Caco-2 (cell line): Measurements from ENCODE around the gene RPS6KA2. TPM values are rescaled to one million over a fixed set of nuclear protein-coding genes. Genes with fewer than 3 reads are reported as not detected.

Source experiments
- BruUV-seq: library from RNA; stranded (reverse); fragments of 400-500 nt; replicated peaks from 2 replicates; lab custom pipeline; 2021; lab: Mats Ljungman, UMichigan
- CTCF ChIA-PET: fragments of 300-600 bp; sonication (Branson Sonifier 250); formaldehyde crosslinking; loops from one replicate; lab custom pipeline; 2022; ENCODE audit warnings: antibody characterized with exemption; lab: Charles Lee
- POLR2A ChIA-PET: fragments of 300-600 bp; sonication (Branson Sonifier 250); formaldehyde crosslinking; loops from one replicate; lab custom pipeline; 2022; ENCODE audit warnings: antibody characterized with exemption; lab: Charles Lee
- DNase-seq, 2 experiments: peaks; one replicate each; pipeline versions ENCODE4 v3.0.0 to v3.0.0-alpha.2; 2020 to 2022
- H3K27me3 ChIP-seq: replicated peaks from 2 replicates; pipeline ENCODE4 v1.6.0; 2011; ENCODE audit warnings: low read length; ENCODE audit not compliant: control insufficient read depth, insufficient read depth
- H3K36me3 ChIP-seq: 2 replicates; pipeline ENCODE4 v1.5.1; 2011; ENCODE audit warnings: low read length; ENCODE audit not compliant: control insufficient read depth, insufficient read depth
- H3K4me1 ChIP-seq: fragments of 250-450 bp; sonication (Bioruptor Pico); 2 replicates; pipeline ENCODE4 v1.5.1; 2020; ENCODE audit warnings: mild to moderate bottlenecking
- H3K4me3 ChIP-seq: 2 replicates; pipeline ENCODE4 v1.5.1; 2011; ENCODE audit warnings: low read depth, mild to moderate bottlenecking, control low read depth, low read length
- H3K9me3 ChIP-seq: fragments of 250-450 bp; sonication (Bioruptor Pico); 2 replicates; pipeline ENCODE4 v1.5.1; 2020; ENCODE audit warnings: mild to moderate bottlenecking, moderate library complexity
- H3K27ac Mint-ChIP-seq: one replicate; pipeline ENCODE4 v1.8.0; 2022; ENCODE audit warnings: mixed read lengths; ENCODE audit not compliant: unreplicated experiment
- H3K27me3 Mint-ChIP-seq: one replicate; pipeline ENCODE4 v1.8.0; 2022; ENCODE audit warnings: mixed read lengths; ENCODE audit not compliant: insufficient read depth, unreplicated experiment
- H3K36me3 Mint-ChIP-seq: one replicate; pipeline ENCODE4 v1.8.0; 2022; ENCODE audit warnings: mild to moderate bottlenecking, mixed read lengths; ENCODE audit not compliant: insufficient read depth, unreplicated experiment
- H3K4me1 Mint-ChIP-seq: one replicate; pipeline ENCODE4 v1.8.0; 2022; ENCODE audit warnings: low read depth, mixed read lengths; ENCODE audit not compliant: unreplicated experiment
- H3K4me3 Mint-ChIP-seq: one replicate; pipeline ENCODE4 v1.8.0; 2022; ENCODE audit warnings: mild to moderate bottlenecking, moderate library complexity, mixed read lengths; ENCODE audit not compliant: unreplicated experiment
- H3K9me3 Mint-ChIP-seq: one replicate; pipeline ENCODE4 v1.8.0; 2022; ENCODE audit warnings: mixed read lengths; ENCODE audit not compliant: unreplicated experiment
- intact Hi-C: fragments of 100-400 bp; cut with micrococcal nuclease; formaldehyde crosslinking; loops from one replicate; pipeline ENCODE4 v1.10.0; 2022; ENCODE audit not compliant: unreplicated experiment
- total RNA-seq: library from RNA; stranded (reverse); gene quantifications from 2 replicates; pipeline ENCODE4 v1.2.3, GENCODE V29; 2022
- TF ChIP-seq, protein P1 (sequence below), 2 experiments: fragments of 200-600 bp in 1 of 2; IDR thresholded peaks; 1 replicate in 1 of 2; 2 replicates in 1 of 2; pipeline versions ENCODE4 v1.5.1 to v1.8.0; 2011 to 2022; ENCODE audit warnings: antibody characterized with exemption in 1 of 2, control low read depth in 1 of 2, inconsistent platforms in 1 of 2, low read depth in 1 of 2, low read length in 1 of 2, mild to moderate bottlenecking in 1 of 2, moderate library complexity in 1 of 2; ENCODE audit not compliant: insufficient read depth in 1 of 2, severe bottlenecking in 1 of 2, unreplicated experiment in 1 of 2

RPS6KA2 gene
- total RNA-seq, 1 experiment from 2014 or later, result 5.6 TPM

DNA sequence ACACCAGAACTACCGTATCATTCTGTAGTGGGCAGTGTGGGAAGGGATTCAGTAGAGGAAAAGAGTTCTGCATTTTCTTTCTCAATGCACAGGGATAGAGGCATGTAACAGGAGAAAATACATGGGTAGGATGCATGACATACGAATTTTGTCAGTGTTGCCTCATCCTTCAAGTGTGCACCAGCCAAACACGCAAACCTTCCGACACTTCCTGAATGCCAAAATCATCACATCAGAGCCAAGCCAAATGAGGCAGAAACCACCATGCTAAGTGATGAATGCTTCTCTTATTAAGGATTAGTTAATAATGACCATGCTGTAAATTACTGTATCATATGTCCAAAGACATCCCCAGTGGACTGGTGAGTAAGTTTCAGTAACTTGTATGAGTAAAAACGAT lies 67.8 kb downstream of the RPS6KA2 start:
- BruUV-seq, result no TSS peak
- POLR2A ChIA-PET, result no interaction called here
- Histone ChIP-seq H3K36me3 (no peaks in the 10 kb centered on the region), H3K27me3 (peaks cover 2% of the 10 kb centered on the region; the same call in 1 of the 2 replicates), H3K9me3 (no peaks in the 10 kb centered on the region), H3K4me3 (no peak overlapping the region), H3K4me1 (no peaks in the 10 kb centered on the region)
- no peak for DNase-seq
- Mint-ChIP-seq H3K4me1 (peaks cover 6% of the 10 kb centered on the region), H3K9me3 (no peaks in the 10 kb centered on the region), H3K4me3 (no peak overlapping the region), H3K27ac (no peak overlapping the region), H3K27me3 (peaks cover 28% of the 10 kb centered on the region), H3K36me3 (no peaks in the 10 kb centered on the region)
- intact Hi-C loops, result no loop called here
- TF ChIP-seq, protein P1, sequence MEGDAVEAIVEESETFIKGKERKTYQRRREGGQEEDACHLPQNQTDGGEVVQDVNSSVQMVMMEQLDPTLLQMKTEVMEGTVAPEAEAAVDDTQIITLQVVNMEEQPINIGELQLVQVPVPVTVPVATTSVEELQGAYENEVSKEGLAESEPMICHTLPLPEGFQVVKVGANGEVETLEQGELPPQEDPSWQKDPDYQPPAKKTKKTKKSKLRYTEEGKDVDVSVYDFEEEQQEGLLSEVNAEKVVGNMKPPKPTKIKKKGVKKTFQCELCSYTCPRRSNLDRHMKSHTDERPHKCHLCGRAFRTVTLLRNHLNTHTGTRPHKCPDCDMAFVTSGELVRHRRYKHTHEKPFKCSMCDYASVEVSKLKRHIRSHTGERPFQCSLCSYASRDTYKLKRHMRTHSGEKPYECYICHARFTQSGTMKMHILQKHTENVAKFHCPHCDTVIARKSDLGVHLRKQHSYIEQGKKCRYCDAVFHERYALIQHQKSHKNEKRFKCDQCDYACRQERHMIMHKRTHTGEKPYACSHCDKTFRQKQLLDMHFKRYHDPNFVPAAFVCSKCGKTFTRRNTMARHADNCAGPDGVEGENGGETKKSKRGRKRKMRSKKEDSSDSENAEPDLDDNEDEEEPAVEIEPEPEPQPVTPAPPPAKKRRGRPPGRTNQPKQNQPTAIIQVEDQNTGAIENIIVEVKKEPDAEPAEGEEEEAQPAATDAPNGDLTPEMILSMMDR (IDR thresholded peaks at IDR 0.05; ENCODE audit: insufficient read depth in 1 of 2, low read depth in 1 of 2, low read length in 1 of 2, severe bottlenecking in 1 of 2, unreplicated experiment in 1 of 2), result no peak
- CTCF ChIA-PET, result no interaction called here

DNA sequence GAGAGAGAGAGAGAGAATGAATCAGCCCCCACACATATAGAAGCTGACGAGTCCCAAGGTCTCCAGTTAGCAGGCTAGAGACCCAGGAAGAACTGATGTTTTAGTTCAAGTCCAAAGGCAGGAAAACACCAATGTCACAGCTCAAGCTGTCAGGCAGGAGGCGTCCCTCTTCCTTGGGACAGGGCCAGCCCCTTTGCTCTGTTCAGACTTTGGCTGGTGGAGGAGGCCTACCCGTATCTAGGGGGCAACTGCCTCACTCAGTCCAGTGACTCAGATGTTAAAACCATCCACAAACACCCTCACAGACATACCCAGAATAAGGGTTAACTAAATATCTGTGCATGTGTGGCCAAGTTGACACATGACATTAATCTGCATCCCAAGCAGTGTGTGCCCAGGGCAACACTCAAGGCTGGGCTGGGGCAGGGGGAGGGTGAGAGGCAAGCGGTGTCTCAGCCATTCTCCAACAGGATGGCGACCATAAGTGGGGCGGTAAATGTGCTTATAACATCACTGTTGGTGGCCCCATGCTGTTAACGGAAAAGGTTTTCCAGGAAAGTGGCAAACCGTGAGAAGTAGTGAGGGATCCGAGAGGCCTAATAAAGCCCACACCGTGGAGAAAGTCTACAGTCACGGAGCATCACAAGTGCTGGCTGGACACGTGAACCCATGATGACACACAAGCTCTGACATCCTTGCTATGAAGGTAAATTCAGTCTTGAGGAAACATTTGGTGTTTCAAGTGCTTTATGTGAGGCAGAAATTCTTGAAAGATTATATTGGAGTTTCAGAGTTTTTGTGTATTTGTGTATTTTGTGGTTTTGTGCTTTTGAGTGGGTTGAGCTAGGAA lies 68.7 kb downstream of the RPS6KA2 start:
- H3K4me1 Mint-ChIP-seq, result peaks cover 6% of the 10 kb centered on the region
- no peaks in the 10 kb centered on the region for H3K9me3 ChIP-seq
- no peaks in the 10 kb centered on the region for H3K4me1 ChIP-seq
- H3K27me3 Mint-ChIP-seq, result peaks cover 27% of the 10 kb centered on the region
- no TSS peak for BruUV-seq
- H3K9me3 Mint-ChIP-seq, result no peaks in the 10 kb centered on the region
- no peaks in the 10 kb centered on the region for H3K36me3 Mint-ChIP-seq
- no peak for DNase-seq
- ChIA-PET POLR2A (no interaction called here), CTCF (no interaction called here)
- TF ChIP-seq, protein P1 (IDR thresholded peaks at IDR 0.05; ENCODE audit: insufficient read depth in 1 of 2, low read depth in 1 of 2, low read length in 1 of 2, severe bottlenecking in 1 of 2, unreplicated experiment in 1 of 2), result no peak
- intact Hi-C loops, result no loop called here
- no peak overlapping the region for H3K27ac Mint-ChIP-seq
- H3K4me3 ChIP-seq, result no peak overlapping the region
- H3K27me3 ChIP-seq, result peaks cover 2% of the 10 kb centered on the region; the same call in 1 of the 2 replicates
- no peak overlapping the region for H3K4me3 Mint-ChIP-seq
- no peaks in the 10 kb centered on the region for H3K36me3 ChIP-seq

DNA sequence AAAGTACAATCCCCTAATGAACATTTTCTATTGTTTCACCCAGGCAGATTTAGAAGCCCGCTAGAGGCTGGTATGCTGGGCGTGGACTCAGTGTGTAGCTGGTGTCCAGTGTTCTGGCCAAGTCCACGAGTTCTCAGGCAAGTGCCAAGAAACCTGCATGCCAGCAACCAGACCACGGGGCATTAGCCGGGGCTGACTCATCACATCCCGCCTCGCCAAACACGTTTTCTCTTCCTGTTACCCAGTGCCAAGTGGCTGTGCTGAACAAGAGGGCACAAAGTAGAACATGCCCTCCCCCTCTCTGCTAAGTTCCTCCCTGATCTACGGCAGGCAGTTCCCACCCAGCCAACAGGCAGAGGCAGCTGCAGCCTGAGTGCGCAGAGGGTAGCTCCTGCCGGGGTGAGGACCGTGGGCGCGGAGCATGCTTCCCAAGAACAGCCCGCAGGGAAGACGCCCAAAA lies 70.2 kb downstream of the RPS6KA2 start:
- Histone ChIP-seq H3K9me3 (no peaks in the 10 kb centered on the region), H3K27me3 (peaks cover 2% of the 10 kb centered on the region), H3K4me1 (no peaks in the 10 kb centered on the region), H3K36me3 (no peaks in the 10 kb centered on the region), H3K4me3 (no peak overlapping the region)
- intact Hi-C loops, result no loop called here
- CTCF ChIA-PET, result no interaction called here
- no TSS peak for BruUV-seq
- H3K4me3 Mint-ChIP-seq, result no peak overlapping the region
- H3K9me3 Mint-ChIP-seq, result no peaks in the 10 kb centered on the region
- peaks cover 29% of the 10 kb centered on the region for H3K27me3 Mint-ChIP-seq
- H3K36me3 Mint-ChIP-seq, result no peaks in the 10 kb centered on the region
- no peak overlapping the region for H3K27ac Mint-ChIP-seq
- no peak for DNase-seq
- H3K4me1 Mint-ChIP-seq, result peaks cover 6% of the 10 kb centered on the region
- POLR2A ChIA-PET, result no interaction called here
- TF ChIP-seq, protein P1 (IDR thresholded peaks at IDR 0.05; ENCODE audit: insufficient read depth in 1 of 2, low read depth in 1 of 2, low read length in 1 of 2, severe bottlenecking in 1 of 2, unreplicated experiment in 1 of 2), result no peak
